ENCODE data around the gene CD109.
A peak's percentile ranks its signal among the peaks of the same experiment; 100 is the strongest.

The CD109 gene

DNA sequence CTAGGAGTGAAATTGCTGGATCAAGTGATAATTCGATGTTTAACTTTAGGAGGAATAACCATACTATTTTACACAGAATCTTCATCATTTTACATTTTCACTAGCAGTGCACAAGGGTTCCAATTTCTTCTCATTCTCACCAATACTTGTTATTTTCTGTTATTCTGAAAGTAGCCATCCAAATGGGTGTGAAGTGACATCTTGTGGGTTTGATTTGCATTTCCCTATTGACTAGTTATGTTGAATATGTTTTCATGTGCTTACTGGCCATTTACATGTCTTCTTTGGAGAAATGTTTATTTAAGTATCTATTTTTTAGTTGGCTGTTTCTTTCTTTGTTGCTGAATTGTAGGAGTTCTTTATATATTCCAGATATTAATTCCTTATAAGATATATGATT is 164.3 kb downstream of the CD109 start:
- TF ChIP-seq CEBPB (IDR thresholded peaks at IDR 0.05), result no peak
- TF ChIP-seq TAF1 (IDR thresholded peaks at IDR 0.05; ENCODE audit: low read depth), result no peak
- no peak for TF ChIP-seq FOXM1 (IDR thresholded peaks at IDR 0.05; ENCODE audit: borderline replicate concordance, low read depth)
- TF ChIP-seq YY1 (IDR thresholded peaks at IDR 0.05; ENCODE audit: low read depth), result no peak
- TF ChIP-seq CREB1 (IDR thresholded peaks at IDR 0.05; ENCODE audit: low read depth), result no peak
- TF ChIP-seq ZBTB7A (IDR thresholded peaks at IDR 0.05; ENCODE audit: low read depth), result no peak
- no peak for TF ChIP-seq EP300 (IDR thresholded peaks at IDR 0.05; ENCODE audit: borderline replicate concordance)
- TF ChIP-seq, protein P1, sequence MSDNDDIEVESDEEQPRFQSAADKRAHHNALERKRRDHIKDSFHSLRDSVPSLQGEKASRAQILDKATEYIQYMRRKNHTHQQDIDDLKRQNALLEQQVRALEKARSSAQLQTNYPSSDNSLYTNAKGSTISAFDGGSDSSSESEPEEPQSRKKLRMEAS (IDR thresholded peaks at IDR 0.05), result no peak
- TF ChIP-seq RAD21 (IDR thresholded peaks at IDR 0.05; ENCODE audit: low read depth), result no peak
- no peak for TF ChIP-seq NFIC (IDR thresholded peaks at IDR 0.05)
- TF ChIP-seq TCF12 (IDR thresholded peaks at IDR 0.05; ENCODE audit: low read depth), result no peak
- TF ChIP-seq, protein P2, sequence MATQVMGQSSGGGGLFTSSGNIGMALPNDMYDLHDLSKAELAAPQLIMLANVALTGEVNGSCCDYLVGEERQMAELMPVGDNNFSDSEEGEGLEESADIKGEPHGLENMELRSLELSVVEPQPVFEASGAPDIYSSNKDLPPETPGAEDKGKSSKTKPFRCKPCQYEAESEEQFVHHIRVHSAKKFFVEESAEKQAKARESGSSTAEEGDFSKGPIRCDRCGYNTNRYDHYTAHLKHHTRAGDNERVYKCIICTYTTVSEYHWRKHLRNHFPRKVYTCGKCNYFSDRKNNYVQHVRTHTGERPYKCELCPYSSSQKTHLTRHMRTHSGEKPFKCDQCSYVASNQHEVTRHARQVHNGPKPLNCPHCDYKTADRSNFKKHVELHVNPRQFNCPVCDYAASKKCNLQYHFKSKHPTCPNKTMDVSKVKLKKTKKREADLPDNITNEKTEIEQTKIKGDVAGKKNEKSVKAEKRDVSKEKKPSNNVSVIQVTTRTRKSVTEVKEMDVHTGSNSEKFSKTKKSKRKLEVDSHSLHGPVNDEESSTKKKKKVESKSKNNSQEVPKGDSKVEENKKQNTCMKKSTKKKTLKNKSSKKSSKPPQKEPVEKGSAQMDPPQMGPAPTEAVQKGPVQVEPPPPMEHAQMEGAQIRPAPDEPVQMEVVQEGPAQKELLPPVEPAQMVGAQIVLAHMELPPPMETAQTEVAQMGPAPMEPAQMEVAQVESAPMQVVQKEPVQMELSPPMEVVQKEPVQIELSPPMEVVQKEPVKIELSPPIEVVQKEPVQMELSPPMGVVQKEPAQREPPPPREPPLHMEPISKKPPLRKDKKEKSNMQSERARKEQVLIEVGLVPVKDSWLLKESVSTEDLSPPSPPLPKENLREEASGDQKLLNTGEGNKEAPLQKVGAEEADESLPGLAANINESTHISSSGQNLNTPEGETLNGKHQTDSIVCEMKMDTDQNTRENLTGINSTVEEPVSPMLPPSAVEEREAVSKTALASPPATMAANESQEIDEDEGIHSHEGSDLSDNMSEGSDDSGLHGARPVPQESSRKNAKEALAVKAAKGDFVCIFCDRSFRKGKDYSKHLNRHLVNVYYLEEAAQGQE (IDR thresholded peaks at IDR 0.05; ENCODE audit: low read depth), result no peak
- TF ChIP-seq TEAD4 (IDR thresholded peaks at IDR 0.05), result no peak
- no peak for TF ChIP-seq EGR1 (IDR thresholded peaks at IDR 0.05)
- TF ChIP-seq, protein P3, sequence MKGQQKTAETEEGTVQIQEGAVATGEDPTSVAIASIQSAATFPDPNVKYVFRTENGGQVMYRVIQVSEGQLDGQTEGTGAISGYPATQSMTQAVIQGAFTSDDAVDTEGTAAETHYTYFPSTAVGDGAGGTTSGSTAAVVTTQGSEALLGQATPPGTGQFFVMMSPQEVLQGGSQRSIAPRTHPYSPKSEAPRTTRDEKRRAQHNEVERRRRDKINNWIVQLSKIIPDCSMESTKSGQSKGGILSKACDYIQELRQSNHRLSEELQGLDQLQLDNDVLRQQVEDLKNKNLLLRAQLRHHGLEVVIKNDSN (IDR thresholded peaks at IDR 0.05), result no peak

DNA sequence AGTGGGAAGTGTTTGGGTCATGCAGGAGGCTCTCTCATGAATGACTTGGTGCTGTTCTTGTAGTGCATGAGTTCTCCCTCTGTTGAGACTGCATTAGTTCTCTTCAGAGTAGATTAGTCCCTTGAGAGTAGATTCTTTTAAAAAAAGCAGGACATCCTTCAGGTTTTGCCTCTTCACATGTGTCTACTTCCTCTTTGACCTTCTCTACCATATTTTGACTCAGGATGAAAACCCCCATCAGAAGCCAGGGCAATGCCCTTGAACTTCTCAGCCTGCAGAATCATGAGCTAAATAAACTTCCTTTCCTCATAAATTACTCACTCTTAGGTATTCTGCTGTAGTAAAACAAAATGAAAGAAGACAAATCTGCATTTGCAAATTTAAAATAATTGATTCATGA is 170.3 kb downstream of the CD109 start:
- TF ChIP-seq TEAD4 (IDR thresholded peaks at IDR 0.05), result no peak
- TF ChIP-seq FOXM1 (IDR thresholded peaks at IDR 0.05; ENCODE audit: borderline replicate concordance, low read depth), result no peak
- TF ChIP-seq EGR1 (IDR thresholded peaks at IDR 0.05), result no peak
- TF ChIP-seq, protein P3 (IDR thresholded peaks at IDR 0.05), result no peak
- TF ChIP-seq, protein P1 (IDR thresholded peaks at IDR 0.05), result no peak

DNA sequence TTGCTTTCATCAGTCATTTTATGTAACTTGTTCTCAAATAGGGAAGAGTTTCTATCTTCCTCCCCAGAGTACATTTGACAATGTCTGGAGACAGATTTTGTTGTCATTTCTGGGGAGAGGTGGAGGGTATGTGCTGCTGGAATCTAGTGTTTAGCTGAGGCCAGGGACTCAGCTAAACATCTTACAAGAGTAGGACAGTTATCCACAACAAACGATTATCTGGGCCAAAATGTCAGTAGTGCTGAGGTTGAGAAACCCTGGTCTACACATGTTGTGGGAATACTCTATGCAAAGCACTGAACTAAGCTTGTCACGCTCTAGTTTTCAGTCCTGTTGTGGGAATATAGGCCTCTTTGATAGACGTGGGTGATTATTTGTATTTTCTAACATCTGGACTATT is 171.4 kb downstream of the CD109 start:
- no peak for TF ChIP-seq CEBPB (IDR thresholded peaks at IDR 0.05)
- TF ChIP-seq TEAD4 (IDR thresholded peaks at IDR 0.05), result no peak
- no peak for TF ChIP-seq TAF1 (IDR thresholded peaks at IDR 0.05; ENCODE audit: low read depth)
- TF ChIP-seq CREB1 (IDR thresholded peaks at IDR 0.05; ENCODE audit: low read depth), result no peak
- no peak for TF ChIP-seq FOXM1 (IDR thresholded peaks at IDR 0.05; ENCODE audit: borderline replicate concordance, low read depth)

DNA sequence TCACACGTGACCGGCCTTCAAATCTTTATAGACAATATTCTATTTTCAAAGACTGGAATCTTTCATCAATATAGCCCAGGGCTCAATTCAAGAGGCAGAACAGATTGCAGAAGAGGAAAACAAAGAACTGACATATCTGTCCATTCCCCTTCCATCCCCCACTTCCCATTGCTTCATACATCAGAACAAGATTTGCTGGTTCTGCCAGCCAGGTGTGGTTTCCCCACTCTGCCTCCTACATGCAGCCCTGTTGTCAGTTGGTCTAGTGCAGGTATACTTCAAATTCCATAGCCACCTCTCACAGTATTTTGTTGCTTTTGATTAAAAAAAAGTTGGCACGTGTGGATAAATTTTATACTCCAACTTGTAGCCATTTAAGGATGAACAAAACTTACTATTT is 174.9 kb downstream of the CD109 start:
- TF ChIP-seq EGR1 (IDR thresholded peaks at IDR 0.05) (no peak), CEBPB (IDR thresholded peaks at IDR 0.05) (peak; percentile 56; the same call in 1 of the 2 replicates)

DNA sequence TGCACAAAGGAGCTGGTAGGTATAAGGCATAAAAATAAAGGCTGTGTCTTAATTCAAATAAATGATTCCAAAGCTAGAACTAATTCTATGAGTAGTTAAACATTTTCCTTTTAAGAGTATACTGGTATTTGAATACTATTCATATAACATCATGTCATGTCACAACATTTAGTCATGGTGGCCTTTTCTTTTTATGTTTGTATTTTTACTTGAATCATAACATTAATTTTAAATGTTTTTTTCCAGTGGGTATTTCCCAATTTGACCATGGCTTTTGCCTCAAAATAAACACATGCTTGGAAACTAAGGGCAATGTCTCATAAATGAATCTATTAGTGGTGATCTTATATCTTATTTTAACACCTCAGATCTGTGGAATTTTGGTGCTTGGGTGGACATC is 177.1 kb downstream of the CD109 start:
- no peak for TF ChIP-seq TCF12 (IDR thresholded peaks at IDR 0.05; ENCODE audit: low read depth)
- no peak for TF ChIP-seq EGR1 (IDR thresholded peaks at IDR 0.05)
- TF ChIP-seq CREB1 (IDR thresholded peaks at IDR 0.05; ENCODE audit: low read depth), result no peak
- TF ChIP-seq RAD21 (IDR thresholded peaks at IDR 0.05; ENCODE audit: low read depth), result no peak
- TF ChIP-seq EP300 (IDR thresholded peaks at IDR 0.05; ENCODE audit: borderline replicate concordance), result no peak
- TF ChIP-seq, protein P3 (IDR thresholded peaks at IDR 0.05), result no peak
- no peak for TF ChIP-seq CEBPB (IDR thresholded peaks at IDR 0.05)
- TF ChIP-seq ZBTB7A (IDR thresholded peaks at IDR 0.05; ENCODE audit: low read depth), result no peak
- TF ChIP-seq, protein P1 (IDR thresholded peaks at IDR 0.05), result no peak

Data from Ishikawa (cell line).